ENCODE data around the gene TMEM53. TPM values are rescaled to one million over a fixed set of nuclear protein-coding genes. Genes with fewer than 3 reads are reported as not detected.

TMEM53 gene
- polyA plus RNA-seq, 1 of the 3 experiments (the other 2 are of a cell fraction): 14.9 TPM

DNA sequence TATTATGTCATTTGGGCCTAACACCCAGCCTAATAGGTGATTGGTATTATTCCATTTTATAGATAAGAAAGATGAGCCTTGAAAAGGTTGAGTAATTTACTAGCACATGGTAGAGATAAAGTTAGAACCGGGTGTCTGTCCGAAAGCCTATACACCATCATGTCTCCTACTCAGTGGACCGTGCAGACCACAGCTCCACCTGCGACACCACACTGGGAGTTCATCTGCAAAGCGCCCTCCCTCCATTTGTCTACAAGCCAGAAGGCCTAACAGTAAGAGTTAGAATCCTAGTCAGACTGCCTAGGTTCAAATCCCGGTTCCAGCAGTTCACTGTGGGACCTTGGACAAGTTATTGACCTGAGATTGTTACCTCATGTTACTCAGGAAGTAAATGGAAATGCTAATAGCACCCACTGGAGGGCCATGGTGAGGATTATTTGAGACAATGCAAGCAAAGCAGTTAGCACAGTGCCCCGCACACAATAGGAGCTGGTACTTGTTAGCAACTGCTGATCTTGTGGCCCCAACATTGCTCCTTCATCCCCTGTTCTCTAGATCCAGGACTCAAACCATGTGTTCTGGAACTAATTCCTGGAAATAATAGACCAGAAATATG lies 20.7 kb upstream of the TMEM53 start:
- Histone ChIP-seq H4K20me1 (ENCODE audit: insufficient read depth) (no peaks in the 10 kb centered on the region), H2AFZ (ENCODE audit: low read depth) (no peak overlapping the region), H3K4me2 (no peak overlapping the region), H3K27me3 (ENCODE audit: insufficient read depth) (no peaks in the 10 kb centered on the region), H3K27ac (ENCODE audit: low read depth in 2 of 2, low read length in 1 of 2) (no peak overlapping the region), H3K4me3 (ENCODE audit: low read depth in 2 of 2, low read length in 1 of 2) (no peak overlapping the region), H3K9me2 (no peaks in the 10 kb centered on the region), H3K9ac (no peak overlapping the region), H3K36me3 (replicated peaks in 1 of 2; ENCODE audit: control insufficient read depth in 1 of 2, insufficient read depth in 2 of 2, low read length in 1 of 2) (no peaks in the 10 kb centered on the region), H3K4me1 (ENCODE audit: control insufficient read depth in 1 of 2, insufficient read depth in 2 of 2, low read depth in 1 of 2, low read length in 1 of 2) (no peaks in the 10 kb centered on the region), H3F3A (replicated peaks; ENCODE audit: insufficient read depth) (no peaks in the 10 kb centered on the region), H3K9me3 (no peaks in the 10 kb centered on the region), H3K79me2 (ENCODE audit: insufficient read depth) (no peaks in the 10 kb centered on the region)
- no peak for TF ChIP-seq TAF1 (IDR thresholded peaks at IDR 0.05; ENCODE audit: borderline replicate concordance, low read depth, low read length)
- TF ChIP-seq FOXM1 (IDR thresholded peaks at IDR 0.05; ENCODE audit: low read depth): no peak
- TF ChIP-seq, protein P1, sequence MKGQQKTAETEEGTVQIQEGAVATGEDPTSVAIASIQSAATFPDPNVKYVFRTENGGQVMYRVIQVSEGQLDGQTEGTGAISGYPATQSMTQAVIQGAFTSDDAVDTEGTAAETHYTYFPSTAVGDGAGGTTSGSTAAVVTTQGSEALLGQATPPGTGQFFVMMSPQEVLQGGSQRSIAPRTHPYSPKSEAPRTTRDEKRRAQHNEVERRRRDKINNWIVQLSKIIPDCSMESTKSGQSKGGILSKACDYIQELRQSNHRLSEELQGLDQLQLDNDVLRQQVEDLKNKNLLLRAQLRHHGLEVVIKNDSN (IDR thresholded peaks at IDR 0.05; ENCODE audit: borderline replicate concordance, low read depth): no peak
- TF ChIP-seq FOXJ3 (CRISPR knock-in tag; IDR thresholded peaks at IDR 0.05): no peak
- no peak for TF ChIP-seq RXRA (IDR thresholded peaks at IDR 0.05; ENCODE audit: borderline replicate concordance, low read depth)
- TF ChIP-seq GATA2 (CRISPR knock-in tag; IDR thresholded peaks at IDR 0.05): no peak
- TF ChIP-seq RAD21 (IDR thresholded peaks at IDR 0.05; ENCODE audit: low read length): no peak
- TF ChIP-seq CHD2 (IDR thresholded peaks at IDR 0.05; ENCODE audit: low read length, partially characterized antibody): no peak
- TF ChIP-seq SMC3 (IDR thresholded peaks at IDR 0.05; ENCODE audit: low read depth, low read length): no peak
- no peak for TF ChIP-seq MEF2A (IDR thresholded peaks at IDR 0.05; ENCODE audit: borderline replicate concordance, low read depth)
- WGBS (ENCODE audit: low lambda C conversion rate): 82% methylated on average over 7 of the region's 7 CpGs
- ChIA-PET CTCF (interaction anchor here (1.2 to 2.2 kb wide), 2 partner anchors 12 to 18 kb away, joined by 4 to 5 read pairs; no protein-coding TSS in a partner anchor), POLR2A (no interaction called here)
- no peak for DNase-seq

DNA sequence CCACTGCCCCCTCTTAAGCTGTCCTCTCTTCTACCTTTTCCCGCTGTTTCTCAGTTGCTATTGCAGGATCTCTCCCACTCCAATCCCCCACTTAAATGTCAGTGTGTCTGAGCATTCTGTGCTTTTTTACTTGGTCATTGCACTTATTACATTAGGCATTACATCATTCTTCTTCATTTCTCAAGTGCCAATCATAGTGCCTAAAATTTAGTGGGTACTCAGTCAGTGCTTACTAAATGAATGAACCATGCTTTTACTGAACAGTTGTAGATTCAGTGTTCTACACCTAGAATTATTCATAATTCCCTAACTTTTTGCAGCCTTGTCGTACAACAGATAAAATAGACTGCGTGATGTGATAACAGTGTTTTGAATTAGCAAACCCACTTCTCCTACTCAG lies 19.6 kb upstream of the TMEM53 start:
- H3K27me3 ChIP-seq (ENCODE audit: insufficient read depth): no peaks in the 10 kb centered on the region
- H3K9ac ChIP-seq: no peak overlapping the region
- H3K4me1 ChIP-seq (ENCODE audit: control insufficient read depth in 1 of 2, insufficient read depth in 2 of 2, low read depth in 1 of 2, low read length in 1 of 2): no peaks in the 10 kb centered on the region
- no peak overlapping the region for H3K27ac ChIP-seq (ENCODE audit: low read depth in 2 of 2, low read length in 1 of 2)
- 99% methylated on average over 3 of the region's 3 CpGs for WGBS (ENCODE audit: low lambda C conversion rate)
- H3K4me3 ChIP-seq (ENCODE audit: low read depth in 2 of 2, low read length in 1 of 2): no peak overlapping the region
- H2AFZ ChIP-seq (ENCODE audit: low read depth): no peak overlapping the region
- CTCF ChIA-PET: interaction anchor here (2.2 to 2.8 kb wide), 2 partner anchors 17 to 38 kb away, joined by 5 to 8 read pairs; partner anchors contain the start of gene RNU5D-1
- no peaks in the 10 kb centered on the region for H4K20me1 ChIP-seq (ENCODE audit: insufficient read depth)
- H3K9me3 ChIP-seq: no peaks in the 10 kb centered on the region
- POLR2A ChIA-PET: no interaction called here
- no peaks in the 10 kb centered on the region for H3K36me3 ChIP-seq (replicated peaks in 1 of 2; ENCODE audit: control insufficient read depth in 1 of 2, insufficient read depth in 2 of 2, low read length in 1 of 2)
- no peak overlapping the region for H3K4me2 ChIP-seq
- no peaks in the 10 kb centered on the region for H3K9me2 ChIP-seq
- no peaks in the 10 kb centered on the region for H3F3A ChIP-seq (replicated peaks; ENCODE audit: insufficient read depth)
- no peaks in the 10 kb centered on the region for H3K79me2 ChIP-seq (ENCODE audit: insufficient read depth)
- no peak for DNase-seq
- no peak for TF ChIP-seq NFIC (IDR thresholded peaks at IDR 0.05; ENCODE audit: borderline replicate concordance)
- no peak for TF ChIP-seq RXRA (IDR thresholded peaks at IDR 0.05; ENCODE audit: borderline replicate concordance, low read depth)
- no peak for TF ChIP-seq FOSL2 (IDR thresholded peaks at IDR 0.05; ENCODE audit: borderline replicate concordance, low read depth)
- no peak for TF ChIP-seq FOXM1 (IDR thresholded peaks at IDR 0.05; ENCODE audit: low read depth)
- TF ChIP-seq FOXJ3 (CRISPR knock-in tag; IDR thresholded peaks at IDR 0.05): no peak
- TF ChIP-seq PBX3 (IDR thresholded peaks at IDR 0.05): no peak
- no peak for TF ChIP-seq RCOR1 (IDR thresholded peaks at IDR 0.05; ENCODE audit: low read length)
